GM13976 (cell line): ENCODE data around the gene TUBA1C.

Source experiments
- DNase-seq: peaks from one replicate; pipeline ENCODE4 v3.0.0; 2012; ENCODE audit warnings: low spot score
- CTCF ChIP-seq: IDR thresholded peaks from 2 replicates; pipeline ENCODE4 v1.5.1; 2012; ENCODE audit warnings: borderline replicate concordance, mild to moderate bottlenecking; ENCODE audit not compliant: insufficient read depth; ENCODE audit errors: extremely low read depth, missing control alignments, control extremely low read depth
- in situ Hi-C: fragments of 300-500 bp; cut with MboI; formaldehyde crosslinking; loops from one replicate; pipeline ENCODE4 v1.12.0; 2022; ENCODE audit warnings: low sequenced_read_pairs, mixed read lengths, inconsistent platforms; ENCODE audit not compliant: unreplicated experiment

The TUBA1C gene

DNA sequence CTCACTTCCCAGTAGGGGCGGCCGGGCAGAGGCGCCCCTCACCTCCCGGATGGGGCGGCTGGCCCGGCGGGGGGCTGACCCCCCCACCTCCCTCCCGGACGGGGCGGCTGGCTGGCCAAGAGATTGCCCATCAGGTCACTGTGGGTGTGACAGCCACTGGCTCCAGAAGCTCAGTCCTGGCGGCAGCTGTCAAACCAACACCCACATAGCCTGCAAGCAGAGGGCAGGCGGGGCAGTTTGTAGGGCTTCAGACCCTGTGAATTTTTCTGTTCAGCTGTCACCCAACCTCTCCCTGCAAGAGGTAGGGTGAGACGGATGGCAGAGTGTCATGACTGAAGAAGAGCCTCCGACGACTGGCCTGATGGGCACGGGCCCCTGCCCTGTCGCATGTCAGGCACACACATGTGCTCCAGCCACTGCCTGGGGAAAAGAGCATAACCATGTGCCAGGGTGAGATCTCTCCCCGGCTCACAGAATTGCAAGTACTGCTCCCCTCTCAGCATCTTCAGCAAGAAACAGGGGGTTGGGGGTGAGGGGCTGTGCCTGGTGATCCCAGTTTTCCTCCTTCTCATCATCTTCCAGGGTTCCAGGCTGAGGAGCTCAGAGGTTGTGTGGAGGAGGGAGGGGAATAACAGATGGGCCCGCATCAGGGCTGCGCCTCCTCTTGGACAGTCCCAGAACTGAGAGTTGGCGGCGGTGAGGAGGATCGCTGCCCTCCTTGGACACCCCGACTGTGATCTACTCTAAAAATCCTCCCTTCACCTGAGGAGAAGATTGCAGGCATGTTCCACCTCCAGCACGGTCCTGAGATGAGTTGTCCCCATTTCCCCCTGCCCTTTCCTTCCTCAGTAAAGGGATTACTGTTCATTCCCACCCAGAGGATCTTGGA lies 18.9 kb downstream of the TUBA1C start:
- in situ Hi-C loops = no loop called here
- DNase-seq = no peak
- TF ChIP-seq CTCF = no peak

- in situ Hi-C loops = loop anchor here (5.0 kb wide), 1 partner anchor 53 kb away; the partner anchor contains the start of gene C1QL4
These were observed 19.8 kb downstream of the TUBA1C start for GRCh38 chr12:49284672-49285071.

GRCh38 chr12:49287876-49288275 lies 23.0 kb downstream of the TUBA1C start:
- DNase-seq = no peak
- in situ Hi-C loops = loop anchor here (5.0 kb wide), 1 partner anchor 49 kb away; the partner anchor contains the start of gene C1QL4
- no peak for TF ChIP-seq CTCF

More at GRCh38 chr12:49284672-49285071, 19.8 kb downstream of the TUBA1C start:
- no peak for DNase-seq
- TF ChIP-seq CTCF = no peak

DNA sequence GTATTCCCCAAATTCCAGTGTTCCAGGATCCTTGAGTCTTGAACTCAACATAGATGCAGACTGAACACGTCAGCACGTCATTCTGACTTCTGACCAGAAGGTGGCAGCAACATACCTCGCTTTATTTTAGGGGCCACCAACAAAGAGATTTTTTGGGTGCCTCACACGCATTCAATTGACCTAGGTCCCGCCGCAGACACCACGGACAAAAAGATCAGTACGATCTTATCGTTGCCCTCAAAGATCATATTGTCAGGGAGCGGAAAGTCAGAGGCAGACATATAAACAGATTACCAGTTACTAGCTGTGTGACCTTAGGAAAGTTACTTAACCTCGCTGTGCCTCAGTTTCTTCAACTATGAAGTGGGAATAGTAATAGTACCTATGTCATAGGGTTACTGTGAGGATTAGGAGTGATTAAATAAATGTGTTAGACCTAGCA lies 23.6 kb downstream of the TUBA1C start:
- TF ChIP-seq CTCF = peak; percentile 87
- in situ Hi-C loops = loop anchor here (5.0 kb wide), 1 partner anchor 49 kb away; the partner anchor contains the start of gene C1QL4
- DNase-seq = peak; percentile 83

DNA sequence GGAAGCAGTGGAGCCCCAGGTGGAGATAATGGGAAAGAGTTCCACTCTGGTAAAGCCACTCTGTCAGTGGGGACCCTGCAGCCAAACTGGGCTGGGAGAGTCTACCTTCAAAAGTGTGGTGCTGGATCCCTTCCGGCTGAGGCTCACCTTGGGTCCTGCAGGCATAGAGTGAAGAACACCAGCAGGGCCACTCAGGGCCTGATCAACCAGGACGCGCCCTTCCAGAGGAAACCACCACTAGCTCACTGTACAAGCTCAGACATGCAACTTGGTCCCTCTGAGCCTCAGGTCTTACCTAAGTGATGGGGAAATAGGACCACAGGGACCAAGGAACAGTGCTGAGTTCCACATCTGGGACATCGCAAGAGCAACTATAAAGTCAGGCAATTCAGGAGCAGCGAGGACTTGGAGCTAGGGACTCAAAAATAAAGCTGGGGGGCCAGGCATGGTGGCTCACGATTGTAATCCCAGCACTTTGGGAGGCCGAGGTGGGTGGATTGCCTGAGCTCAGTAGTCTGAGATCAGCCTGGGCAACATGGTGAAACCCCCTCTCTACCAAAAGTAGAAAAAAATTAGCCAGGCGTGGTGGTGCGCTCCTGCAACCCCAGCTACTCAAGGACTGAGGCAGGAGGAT lies 24.2 kb downstream of the TUBA1C start:
- no peak for TF ChIP-seq CTCF
- DNase-seq = no peak
- in situ Hi-C loops = loop anchor here (5.0 kb wide), 1 partner anchor 48 kb away; the partner anchor contains the start of gene C1QL4

GRCh38 chr12:49292729-49293055 lies 27.8 kb downstream of the TUBA1C start:
- no peak for TF ChIP-seq CTCF
- in situ Hi-C loops = no loop called here
- DNase-seq = no peak
